ENCODE measurements around the gene ISYNA1.

ISYNA1 gene

DNA sequence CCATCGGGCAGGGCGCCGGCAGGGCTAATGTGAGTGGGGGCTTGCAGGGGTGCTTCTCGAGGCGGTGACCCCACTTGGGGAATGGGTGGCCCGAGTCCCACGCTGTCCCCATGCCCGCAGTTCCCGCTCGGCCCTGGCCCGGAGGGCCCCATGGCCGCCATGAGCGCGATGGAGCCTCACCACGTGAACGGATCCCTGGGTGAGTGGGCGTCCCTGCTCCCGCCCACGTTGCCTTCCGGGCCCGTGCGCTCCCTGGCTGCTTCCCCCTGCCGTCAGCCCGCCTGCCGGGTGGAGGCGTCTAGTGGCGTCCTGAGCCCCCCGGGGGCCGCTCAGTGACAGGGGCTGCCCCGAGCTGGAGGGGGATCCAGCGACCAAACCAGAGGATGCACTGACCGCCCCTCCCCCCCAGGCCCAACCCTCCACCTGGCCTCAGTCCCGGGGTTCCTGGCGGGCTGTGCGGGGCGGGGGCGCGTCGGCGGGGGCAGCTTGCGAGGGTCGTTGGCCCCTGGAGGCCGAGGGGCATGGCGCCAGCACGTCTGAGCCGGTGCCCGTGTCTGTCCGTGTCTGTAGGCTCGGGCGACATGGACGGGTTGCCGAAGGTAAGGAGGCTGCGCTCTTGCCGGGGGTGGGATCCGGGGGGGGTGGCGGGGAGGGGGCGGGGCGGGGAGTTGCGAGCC, 4.8 kb downstream of the ISYNA1 start:
- H3K4me3 ChIP-seq (ENCODE audit: low read depth, low read length) = peak overlapping the region; percentile 34

DNA sequence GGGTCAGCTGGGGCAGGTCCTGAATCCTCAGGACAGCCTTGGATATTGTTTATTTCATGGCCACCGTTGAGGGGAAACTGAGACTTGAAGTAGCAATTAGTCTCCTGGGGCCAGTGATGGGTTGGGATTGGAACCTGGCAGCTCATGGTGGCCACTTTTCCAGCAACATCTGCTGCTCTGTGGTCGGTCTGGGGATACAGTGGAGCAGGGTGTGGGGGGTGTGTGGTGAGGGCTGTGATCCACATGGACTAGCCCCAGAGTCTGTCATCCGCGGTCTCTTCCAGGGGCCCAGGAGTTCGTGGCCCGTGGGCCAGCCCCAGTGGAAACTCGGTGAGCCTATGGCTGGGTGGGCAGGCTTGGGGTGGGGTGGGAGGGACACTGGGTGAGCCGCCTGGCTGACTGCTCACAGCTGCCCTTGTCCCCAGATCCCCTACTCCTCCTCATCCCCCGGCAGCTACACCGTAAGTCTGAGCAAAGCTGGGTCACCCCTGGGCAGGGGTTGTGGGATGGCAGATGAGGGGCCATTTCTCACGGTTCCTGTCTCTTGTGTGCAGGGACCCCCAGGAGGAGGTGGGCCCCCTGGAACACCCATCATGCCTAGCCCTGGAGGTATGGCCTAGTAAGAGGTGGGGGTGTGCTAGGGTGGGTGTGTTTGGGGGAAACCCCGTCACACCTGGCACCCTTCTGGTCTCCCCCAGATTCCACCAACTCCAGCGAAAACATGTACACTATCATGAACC, 5.5 kb downstream of the ISYNA1 start:
- H3K4me3 ChIP-seq (ENCODE audit: low read depth, low read length) = peak overlapping the region; percentile 34

DNA sequence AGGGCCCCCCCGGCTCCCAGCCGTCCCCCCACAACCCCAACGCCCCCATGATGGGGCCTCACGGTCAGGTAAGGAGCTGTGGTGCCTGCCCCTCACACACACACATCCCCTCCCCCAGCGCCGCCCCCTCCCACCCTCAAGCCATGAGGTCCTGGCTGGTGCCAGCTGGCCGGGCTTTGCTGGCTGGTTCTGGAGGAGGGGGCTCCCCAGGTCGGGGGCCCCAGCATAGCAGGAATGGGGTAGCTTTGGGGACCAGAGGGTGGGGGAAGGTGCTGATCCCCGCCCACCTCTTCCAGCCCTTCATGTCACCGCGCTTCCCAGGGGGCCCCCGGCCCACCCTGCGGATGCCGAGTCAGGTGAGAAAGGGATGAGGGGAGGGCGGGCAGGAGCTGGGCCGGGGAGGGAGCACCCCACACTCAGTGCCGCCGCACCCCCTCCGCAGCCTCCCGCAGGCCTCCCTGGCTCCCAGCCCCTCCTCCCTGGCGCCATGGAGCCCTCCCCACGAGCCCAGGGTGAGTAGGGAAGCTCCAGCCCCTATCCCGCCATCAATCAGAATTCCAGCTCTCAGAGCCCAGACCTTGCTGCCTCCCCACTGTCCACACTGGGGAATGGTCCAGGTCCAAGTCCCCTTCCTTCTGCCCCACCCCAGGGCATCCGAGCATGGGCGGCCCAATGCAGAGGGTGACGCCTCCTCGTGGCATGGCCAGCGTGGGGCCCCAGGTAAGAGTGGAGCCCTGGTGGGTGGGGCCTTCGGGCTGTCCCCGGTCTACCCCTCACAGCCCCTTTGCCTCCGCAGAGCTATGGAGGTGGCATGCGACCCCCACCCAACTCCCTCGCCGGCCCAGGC, 6.4 kb downstream of the ISYNA1 start:
- H3K4me3 ChIP-seq (ENCODE audit: low read depth, low read length) = no peak overlapping the region

DNA sequence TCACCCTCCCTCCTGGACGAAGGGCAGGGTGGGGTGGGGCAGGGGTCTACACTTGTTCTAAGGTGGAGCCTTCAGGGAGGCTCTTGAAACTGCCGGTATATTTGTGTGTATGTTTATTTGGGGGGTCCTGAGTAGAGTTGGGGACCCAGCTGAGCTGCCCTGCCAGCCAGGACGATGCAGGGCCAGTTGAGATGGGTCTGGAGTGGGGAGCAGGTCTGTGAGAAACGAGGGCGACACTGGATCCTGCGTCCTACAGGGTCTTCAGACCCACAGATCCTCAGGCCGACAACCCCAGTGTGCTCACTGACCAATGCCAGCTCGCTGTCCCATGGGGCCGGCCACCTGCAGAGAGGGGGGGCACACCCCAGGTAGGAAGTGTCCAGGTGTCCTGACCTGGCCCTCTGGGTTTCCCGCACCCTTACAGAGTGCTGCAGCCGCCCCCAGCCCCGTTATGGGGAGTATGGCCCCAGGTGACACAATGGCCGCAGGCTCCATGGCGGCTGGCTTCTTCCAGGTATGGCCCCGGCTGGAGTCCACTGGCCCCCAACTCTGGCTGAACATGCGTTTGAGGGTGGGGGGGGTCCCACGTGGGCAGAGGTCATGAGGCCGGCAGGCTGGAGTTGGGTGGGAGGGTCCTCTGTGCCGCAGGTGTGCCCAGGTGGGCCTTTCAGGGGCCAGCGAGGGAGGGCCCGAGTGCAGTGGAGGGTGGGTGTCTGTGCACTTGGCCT, 7.4 kb downstream of the ISYNA1 start:
- no peak overlapping the region for H3K4me3 ChIP-seq (ENCODE audit: low read depth, low read length)

DNA sequence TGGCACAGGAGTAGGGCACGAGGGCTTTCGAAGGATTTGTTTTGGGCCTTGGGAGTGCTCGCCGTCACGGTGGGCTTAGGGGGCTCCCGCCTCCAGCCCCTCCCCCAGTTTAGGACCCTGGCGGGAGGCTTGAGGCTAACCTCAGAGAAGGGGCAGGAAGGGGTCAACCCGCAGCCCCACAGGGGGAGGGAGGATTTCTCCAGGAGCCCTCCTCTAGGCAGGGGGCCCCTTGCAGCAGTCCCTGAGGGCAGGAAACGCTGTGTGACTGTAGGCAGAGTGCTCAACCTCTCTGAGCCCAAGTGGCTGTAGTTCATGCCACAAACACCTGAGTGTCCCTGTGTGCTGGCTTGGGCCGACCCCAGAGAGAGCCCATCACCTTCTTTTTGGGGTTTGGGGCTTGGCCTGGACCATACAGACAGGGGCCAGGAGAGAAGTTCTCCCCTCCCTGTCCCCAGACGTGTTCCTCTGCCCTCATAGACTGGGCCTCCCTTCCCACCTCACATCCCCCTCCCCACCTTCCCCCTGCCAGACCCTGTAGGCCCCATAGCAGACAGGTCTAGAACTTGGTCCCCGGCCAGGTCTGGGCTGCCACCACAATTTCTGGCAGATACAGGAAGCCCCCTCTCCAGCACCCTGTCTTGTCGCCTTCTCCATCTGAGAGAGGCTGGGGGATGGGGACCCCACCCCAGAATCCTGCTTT, 8.1 kb downstream of the ISYNA1 start:
- peak overlapping the region; percentile 46 for H3K4me3 ChIP-seq (ENCODE audit: low read depth, low read length)

DNA sequence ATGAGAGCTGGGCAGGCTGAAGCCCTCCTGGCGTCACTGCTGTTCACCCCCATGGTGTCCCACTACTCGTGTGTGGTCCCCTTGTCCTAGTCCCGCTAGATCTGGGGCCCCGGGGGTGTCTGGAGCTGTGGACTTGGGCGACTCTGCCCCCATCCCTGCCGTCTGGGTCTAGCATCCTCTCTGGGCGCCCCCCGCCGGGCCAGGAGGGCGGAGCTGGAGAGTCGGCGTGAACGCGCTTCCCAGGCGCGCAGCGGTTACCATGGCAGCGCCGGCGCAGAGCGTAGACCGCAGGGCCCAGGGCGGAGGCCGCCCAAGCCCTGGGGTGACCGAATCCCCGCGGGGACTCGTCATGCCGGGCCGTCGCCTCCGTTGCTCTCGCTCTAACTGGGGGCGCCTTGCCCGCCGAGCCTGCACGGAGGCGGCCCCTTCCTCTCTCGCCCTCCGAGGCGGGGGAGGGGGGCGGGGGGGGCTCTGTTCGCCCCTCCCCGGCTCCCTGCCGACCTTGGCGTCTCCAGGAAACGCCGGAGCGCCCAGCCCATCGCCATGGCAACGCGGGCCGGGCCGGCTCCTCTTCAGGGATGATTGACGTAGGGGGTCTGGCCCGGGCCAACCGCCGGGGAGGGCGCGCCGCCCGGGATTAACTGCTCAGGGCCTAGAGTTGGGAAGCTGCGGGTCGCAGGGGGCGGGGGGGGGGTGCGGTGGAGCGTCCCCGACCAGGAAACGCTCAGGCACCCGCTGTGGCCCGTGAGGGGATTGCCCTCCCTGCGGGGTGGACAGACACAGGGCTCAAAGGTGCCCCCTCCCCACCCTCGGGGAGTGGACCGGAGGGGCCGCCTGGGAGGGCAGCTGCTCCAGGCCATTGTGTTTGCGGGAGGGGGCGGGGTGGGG, 8.9 kb downstream of the ISYNA1 start:
- H3K4me3 ChIP-seq (ENCODE audit: low read depth, low read length) = peak overlapping the region; percentile 46

DNA sequence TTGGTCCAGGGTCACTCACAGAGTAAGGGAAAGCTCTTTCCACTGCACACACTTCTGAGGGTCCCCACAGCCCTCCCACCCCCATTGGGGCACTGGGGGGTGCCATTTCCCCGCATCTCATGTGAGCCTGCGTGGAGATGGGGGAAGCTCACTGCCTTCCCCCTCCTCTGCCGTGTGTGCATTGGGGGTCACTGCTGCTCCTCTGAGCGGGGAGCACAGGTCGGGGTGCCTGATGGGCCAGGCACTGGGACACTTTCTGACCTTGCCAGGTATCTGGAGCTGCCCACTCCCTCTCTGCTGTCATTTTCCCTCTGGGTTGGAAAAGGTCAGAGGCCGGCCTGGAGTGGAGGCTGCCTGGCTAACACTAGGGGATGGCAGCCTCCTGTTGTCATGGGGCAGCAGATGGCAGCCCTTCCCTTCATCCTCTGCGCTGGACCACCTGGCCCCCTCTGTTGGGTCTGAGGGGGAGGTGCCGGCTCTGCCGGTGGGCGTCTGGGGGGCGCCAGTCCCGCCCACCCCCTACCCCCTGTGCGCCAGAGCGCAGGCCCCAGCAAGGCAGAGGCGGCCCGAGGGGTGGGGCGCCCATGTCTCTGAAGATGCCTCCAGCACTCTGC, 9.7 kb downstream of the ISYNA1 start:
- no peak overlapping the region for H3K4me3 ChIP-seq (ENCODE audit: low read depth, low read length)

DNA sequence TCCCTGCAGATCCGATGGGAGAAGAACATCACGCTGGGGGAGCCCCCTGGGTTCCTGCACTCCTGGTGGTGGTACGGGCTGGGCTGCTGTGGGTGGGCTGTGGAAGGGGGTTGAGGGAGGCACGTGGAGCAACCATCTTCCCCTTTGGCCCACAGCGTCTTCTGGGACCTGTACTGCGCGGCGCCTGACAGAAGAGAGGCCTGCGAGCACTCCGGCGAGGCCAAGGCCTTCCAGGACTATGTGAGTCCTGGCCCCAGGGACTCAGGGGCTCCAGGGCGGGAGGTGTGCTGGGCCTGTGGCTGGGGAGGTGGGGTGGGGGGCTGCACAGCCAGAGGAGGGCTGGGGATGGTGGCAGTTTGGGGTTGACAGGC, 10.2 kb downstream of the ISYNA1 start:
- H3K4me3 ChIP-seq (ENCODE audit: low read depth, low read length) = no peak overlapping the region

DNA sequence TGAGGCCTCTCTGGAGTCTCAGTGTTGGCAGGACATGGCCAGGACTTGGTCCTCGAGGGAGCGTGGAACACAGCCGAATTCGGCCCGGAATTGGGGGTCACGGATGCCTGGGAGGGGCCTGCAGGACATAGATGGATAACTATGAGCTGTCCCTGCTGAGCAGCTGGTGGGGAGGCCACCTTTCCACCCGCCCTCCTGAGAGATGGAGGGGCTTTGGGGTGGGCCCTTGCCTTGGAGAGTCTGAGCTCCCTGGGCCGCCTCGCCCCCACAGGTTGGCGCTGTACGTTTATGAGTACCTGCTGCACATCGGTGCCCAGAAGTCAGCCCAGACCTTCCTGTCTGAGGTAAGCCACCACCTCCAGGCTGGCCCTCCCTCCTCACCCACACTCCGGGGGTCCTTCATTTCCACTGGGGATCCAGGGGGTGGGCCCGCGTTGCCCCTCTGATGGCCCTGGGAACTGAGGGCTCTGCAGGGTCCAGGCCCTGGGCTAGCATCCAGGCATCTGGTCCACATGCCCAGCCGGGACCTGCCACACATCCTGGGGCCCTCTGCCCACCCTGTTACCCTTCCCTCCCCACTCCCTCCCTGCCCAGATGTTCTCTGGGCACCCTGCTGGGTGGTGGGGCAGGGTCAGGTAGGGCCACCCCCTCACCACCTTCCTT, 10.7 kb downstream of the ISYNA1 start:
- H3K4me3 ChIP-seq (ENCODE audit: low read depth, low read length) = no peak overlapping the region

DNA sequence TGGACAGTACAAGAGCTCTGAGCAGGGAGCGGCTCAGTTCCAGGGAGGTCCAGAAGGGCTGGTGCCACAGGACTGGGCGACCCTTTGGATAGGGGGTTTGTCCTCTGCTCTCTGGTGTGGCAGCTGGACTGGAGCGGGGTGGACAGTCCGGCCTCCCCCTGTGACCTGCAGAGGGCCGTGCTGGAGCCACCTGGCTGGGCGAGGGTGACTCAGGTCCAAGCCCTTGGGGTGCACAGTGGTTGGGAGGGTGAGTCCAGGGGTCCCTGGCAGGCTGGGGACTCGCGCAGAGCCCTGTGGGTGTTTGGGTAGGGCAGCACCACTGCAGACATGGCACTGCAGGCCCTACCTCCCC, 11.5 kb downstream of the ISYNA1 start:
- H3K4me3 ChIP-seq (ENCODE audit: low read depth, low read length) = no peak overlapping the region

DNA sequence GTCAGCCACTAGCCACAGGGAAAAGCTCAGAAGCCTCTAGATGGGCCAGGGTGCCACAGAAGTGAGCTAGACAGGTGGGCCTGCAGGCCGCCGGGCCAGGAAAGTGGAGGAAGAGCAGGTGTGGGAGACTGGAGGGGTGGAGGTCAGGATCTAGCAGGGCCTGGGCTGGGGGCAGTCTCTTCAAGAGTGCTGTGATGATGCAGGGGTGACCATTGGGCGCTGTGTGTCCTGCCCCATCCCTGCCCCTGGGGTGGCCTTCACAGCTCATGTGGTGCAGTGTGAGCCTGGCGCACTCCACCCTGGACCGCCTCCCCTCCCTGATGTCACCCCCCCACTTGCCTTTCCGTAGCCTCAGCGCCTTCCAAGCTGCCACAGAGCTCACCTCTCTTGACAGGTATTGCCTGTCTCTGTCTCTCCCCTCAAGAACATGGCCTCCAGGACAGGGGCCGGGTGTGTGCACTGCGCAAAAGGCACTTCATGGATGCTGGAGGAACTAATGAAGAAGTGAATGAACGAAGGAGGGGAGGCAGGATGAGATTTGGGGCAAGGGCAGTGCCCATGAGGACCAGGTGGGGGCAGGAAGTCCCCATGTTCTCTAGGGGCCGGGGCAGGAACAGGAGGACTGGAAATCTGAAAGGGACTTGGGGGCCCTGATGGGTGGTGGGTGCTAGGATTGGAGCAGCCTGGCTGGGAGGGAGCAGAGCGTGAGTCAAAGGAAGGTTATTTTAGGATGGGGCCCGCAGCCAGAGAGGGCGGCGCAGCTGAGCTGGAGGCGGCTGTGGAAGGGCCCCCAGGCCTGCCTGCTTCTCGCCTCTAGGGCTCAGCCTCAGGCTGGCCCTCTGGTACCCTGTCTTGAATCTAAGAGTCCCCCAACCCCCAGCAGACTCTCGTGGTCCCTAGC, 12.2 kb downstream of the ISYNA1 start:
- no peak overlapping the region for H3K4me3 ChIP-seq (ENCODE audit: low read depth, low read length)

DNA sequence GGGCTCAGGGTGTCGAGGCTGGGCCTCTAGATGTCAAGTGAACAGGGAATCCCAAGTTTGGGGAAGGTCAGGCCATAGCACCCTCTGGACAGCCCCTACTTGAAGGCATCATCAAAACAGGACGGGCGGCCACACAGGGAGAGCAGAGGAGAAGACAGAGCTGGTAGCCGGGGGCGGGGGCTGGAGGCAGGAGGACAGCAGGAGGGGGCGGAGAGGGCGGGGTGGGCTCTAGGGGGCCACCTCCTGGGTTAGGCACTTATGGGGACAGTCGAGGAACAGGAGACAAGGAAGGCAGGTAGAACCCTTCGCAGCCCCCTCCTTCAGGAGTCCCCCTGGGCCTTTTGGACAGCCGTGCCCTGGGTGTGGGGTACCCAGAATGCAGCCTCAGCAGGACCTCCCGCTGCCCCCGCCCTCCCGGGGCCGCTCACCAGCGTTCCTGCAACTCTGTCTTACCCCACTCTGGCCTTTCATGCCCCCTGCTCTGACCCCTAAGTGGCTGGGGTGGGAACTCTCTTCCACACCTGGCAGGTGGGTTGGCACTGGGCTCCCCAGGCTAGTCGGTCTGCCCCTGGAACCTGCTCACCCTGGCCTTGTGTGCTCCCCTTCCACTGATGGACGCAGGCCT, 12.9 kb downstream of the ISYNA1 start:
- H3K4me3 ChIP-seq (ENCODE audit: low read depth, low read length) = no peak overlapping the region

DNA sequence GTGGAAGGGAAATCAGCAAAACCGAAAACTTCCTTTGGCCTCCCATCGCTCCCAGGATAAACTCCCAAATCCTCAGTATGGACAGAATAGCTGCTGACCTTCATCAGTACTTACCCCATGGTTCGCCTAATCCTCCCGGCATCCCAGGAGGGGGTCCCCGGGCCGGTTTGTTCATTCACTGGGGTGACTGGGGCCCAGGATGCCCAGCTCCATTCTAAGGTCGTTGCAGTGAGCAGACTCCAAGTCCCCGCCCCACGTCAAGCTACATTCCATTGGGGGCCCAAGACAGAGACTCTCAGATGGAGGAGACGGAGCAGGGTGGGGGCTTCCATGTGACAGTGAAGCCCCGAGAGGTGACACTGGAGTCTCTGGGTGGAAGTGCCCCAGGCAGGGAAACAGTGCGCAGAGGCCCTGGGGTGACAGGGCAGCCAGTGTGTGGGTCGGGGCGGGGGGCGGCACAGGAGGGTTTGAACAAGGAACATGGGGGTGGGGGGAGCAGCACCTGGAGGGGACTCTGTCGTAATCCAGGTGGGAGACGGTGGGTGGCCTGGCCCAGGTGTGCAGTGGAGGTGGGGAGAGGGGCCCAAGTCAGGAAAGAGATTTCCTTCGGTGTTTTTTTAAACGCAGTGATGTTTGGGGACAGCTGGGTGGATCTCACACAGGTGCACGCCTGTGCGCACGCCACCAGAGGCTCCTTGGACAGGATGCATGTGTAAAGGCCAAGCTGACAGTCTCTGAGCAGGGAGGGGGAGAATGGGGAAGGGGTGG, 13.6 kb downstream of the ISYNA1 start:
- no peak overlapping the region for H3K4me3 ChIP-seq (ENCODE audit: low read depth, low read length)

DNA sequence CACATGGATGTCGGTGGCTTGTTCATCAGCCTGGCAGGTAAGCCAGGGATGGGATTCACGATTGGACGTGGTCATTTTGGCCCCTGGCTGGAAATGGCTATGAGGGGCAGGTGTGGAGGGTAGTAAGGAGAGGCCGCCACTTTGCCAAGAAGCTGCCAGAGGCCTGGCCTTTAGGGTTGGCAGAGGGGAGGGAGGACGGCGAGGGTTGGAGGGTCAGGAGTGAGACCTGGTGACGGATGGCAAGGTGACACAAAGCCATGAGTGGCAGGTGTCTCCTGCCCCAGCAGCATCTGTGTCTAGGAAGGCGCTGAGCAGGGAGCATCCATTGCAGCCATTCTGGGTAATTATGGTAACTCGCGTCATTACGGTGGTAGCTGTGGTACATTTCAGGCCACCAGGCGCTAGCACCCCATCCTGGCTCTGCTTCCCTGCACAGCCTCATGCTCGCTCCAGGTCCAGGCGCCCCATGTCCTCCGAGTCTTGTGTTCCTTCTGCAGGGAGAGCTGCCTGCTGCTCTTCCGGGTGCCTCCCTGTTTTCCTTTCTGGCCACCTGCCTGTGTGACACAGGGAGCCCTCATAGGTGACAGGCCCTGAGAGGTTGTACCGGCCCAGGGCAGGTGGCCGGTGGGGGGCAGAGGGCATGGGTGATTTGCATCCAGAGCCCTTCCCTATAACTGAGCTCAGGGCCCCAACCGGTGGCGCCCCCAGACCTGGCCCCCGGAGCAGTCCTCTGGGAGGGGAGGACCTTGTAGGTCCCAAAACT, 14.5 kb downstream of the ISYNA1 start:
- no peak overlapping the region for H3K4me3 ChIP-seq (ENCODE audit: low read depth, low read length)

DNA sequence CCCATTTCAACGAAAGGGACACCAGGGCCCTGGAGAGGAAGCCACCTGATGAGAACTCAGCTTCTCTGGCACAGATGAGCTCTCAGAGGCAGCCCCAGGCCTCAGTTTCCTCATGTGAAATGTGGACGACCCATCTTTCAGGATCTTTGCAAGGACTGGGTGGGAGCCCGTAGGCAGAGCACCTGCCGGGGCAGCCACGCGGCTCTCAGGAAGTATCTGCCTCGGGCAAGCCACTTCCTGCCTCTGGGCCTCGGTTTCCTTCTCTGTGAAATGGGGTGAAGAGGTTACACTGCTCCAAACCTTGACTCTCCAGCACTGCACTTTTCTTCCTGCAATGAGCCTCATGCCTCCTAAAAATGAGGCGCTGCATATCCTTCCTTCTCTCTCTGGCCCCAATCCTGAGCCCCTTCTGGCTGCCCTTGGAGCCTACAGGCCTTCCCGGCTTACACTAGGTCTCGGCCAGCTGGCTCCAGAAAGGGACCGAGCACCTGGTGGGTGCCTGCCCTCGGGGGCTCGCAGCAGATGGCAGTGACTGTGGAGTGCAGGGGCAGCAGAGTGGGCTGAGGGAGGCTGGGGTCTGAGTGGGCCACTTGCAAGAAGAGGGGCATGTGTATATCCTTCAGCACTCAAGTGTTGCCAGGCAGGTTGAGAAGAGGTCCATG, 15.3 kb downstream of the ISYNA1 start:
- no peak overlapping the region for H3K4me3 ChIP-seq (ENCODE audit: low read depth, low read length)
